BLaER1 (cell line): ENCODE data around the gene SUPT4H1.

Experiments used
- H3K27ac ChIP-seq: shearing (Covaris generic); formaldehyde crosslinking; 2 replicates; pipeline ENCODE4 v1.8.1; 2022
- H3K27me3 ChIP-seq: shearing (Covaris generic); formaldehyde crosslinking; 2 replicates; pipeline ENCODE4 v1.8.1; 2022
- H3K36me3 ChIP-seq: shearing (Covaris generic); formaldehyde crosslinking; 2 replicates; pipeline ENCODE4 v1.8.1; 2022
- H3K4me1 ChIP-seq: shearing (Covaris generic); formaldehyde crosslinking; 2 replicates; pipeline ENCODE4 v1.8.1; 2022
- H3K4me2 ChIP-seq: shearing (Covaris generic); formaldehyde crosslinking; 2 replicates; pipeline ENCODE4 v1.8.1; 2022
- H3K4me3 ChIP-seq: shearing (Covaris generic); formaldehyde crosslinking; 2 replicates; pipeline ENCODE4 v1.8.1; 2022
- H3K9ac ChIP-seq: shearing (Covaris generic); formaldehyde crosslinking; 2 replicates; pipeline ENCODE4 v1.8.1; 2022
- H3K9me3 ChIP-seq: shearing (Covaris generic); formaldehyde crosslinking; 2 replicates; pipeline ENCODE4 v1.8.1; 2022
- H4K20me1 ChIP-seq: shearing (Covaris generic); formaldehyde crosslinking; 2 replicates; pipeline ENCODE4 v1.8.1; 2022
- Cebpa-rat ChIP-seq: shearing (Covaris generic); IDR thresholded peaks from 2 replicates; pipeline ENCODE4 v1.8.1; 2022

SUPT4H1 gene

GRCh38 chr17:58330997-58331814 is 20.8 kb downstream of the SUPT4H1 start:
- H4K20me1 ChIP-seq = peaks cover 58% of the 10 kb centered on the region
- peaks cover 51% of the 10 kb centered on the region for H3K4me1 ChIP-seq
- H3K36me3 ChIP-seq = peaks cover 25% of the 10 kb centered on the region
- TF ChIP-seq Cebpa-rat = no peak
- peak overlapping the region; percentile 100 for H3K9ac ChIP-seq
- H3K9me3 ChIP-seq = no peaks in the 10 kb centered on the region; the same call in 1 of the 2 replicates
- H3K4me3 ChIP-seq = peak overlapping the region; percentile 96
- H3K27me3 ChIP-seq = no peaks in the 10 kb centered on the region
- H3K4me2 ChIP-seq = peak overlapping the region; percentile 100
- H3K27ac ChIP-seq = peak overlapping the region; percentile 100

- peak overlapping the region; percentile 100 for H3K4me2 ChIP-seq
Observed at GRCh38 chr17:58330538-58330996, 21.4 kb downstream of the SUPT4H1 start.

GRCh38 chr17:58329810-58330537 is 22.0 kb downstream of the SUPT4H1 start:
- no peaks in the 10 kb centered on the region for H3K27me3 ChIP-seq
- H3K36me3 ChIP-seq = peaks cover 25% of the 10 kb centered on the region
- peak overlapping the region; percentile 100 for H3K4me2 ChIP-seq
- peaks cover 70% of the 10 kb centered on the region for H4K20me1 ChIP-seq
- peak overlapping the region; percentile 100 for H3K27ac ChIP-seq
- peak overlapping the region; percentile 96 for H3K4me3 ChIP-seq
- no peak for TF ChIP-seq Cebpa-rat
- H3K4me1 ChIP-seq = peaks cover 51% of the 10 kb centered on the region
- H3K9ac ChIP-seq = peak overlapping the region; percentile 100
- no peaks in the 10 kb centered on the region; the same call in 1 of the 2 replicates for H3K9me3 ChIP-seq

More at GRCh38 chr17:58330538-58330996, 21.4 kb downstream of the SUPT4H1 start:
- peak overlapping the region; percentile 100 for H3K27ac ChIP-seq
- H3K4me1 ChIP-seq = peaks cover 51% of the 10 kb centered on the region
- H3K4me3 ChIP-seq = peak overlapping the region; percentile 96
- TF ChIP-seq Cebpa-rat = no peak
- peaks cover 25% of the 10 kb centered on the region for H3K36me3 ChIP-seq
- H3K27me3 ChIP-seq = no peaks in the 10 kb centered on the region
- H3K9me3 ChIP-seq = no peaks in the 10 kb centered on the region; the same call in 1 of the 2 replicates
- H3K9ac ChIP-seq = peak overlapping the region; percentile 100
- H4K20me1 ChIP-seq = peaks cover 64% of the 10 kb centered on the region

DNA sequence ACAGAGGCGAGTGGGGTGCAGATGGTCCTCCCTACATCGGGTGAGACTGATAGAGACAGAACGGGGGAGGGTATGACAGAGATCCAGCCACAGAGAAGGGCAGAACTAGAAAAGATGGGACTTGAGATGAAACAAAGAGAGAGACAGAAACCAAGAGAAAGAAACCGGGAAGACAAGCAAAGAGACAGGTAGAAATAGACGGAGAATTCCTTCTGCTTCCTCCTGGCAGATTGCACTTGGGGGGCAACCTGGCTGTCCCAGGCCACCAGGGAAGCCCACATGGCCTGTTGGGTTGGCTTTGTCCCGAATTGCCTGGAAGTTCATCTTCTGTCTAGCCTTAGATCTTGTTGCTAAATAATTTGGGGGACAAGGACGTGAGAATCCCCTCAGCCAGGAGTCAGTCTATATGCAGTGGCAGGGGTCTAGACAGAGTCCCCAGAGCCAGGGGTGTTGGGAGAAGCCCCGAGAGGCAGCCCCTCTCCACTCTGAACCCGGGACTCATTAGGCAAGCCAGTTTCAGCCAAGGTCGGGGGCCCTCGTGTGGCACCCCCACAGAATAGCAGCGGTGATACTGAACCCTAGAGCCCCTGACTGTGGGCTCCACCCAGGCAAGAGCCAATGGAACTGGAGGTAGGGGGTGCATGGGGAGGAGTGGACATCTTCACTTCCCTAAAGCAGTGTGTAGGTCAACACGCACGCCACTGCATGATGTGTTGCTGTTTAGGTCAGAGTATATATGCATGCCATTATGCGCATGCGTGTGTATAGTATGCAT is 22.8 kb downstream of the SUPT4H1 start:
- Histone ChIP-seq H3K27me3 (peaks cover 5% of the 10 kb centered on the region; the same call in 1 of the 2 replicates), H3K4me3 (peak overlapping the region; percentile 96), H3K4me1 (peaks cover 51% of the 10 kb centered on the region), H3K9ac (peak overlapping the region; percentile 100), H3K36me3 (peaks cover 25% of the 10 kb centered on the region), H3K9me3 (no peaks in the 10 kb centered on the region; the same call in 1 of the 2 replicates), H4K20me1 (peaks cover 76% of the 10 kb centered on the region), H3K27ac (peak overlapping the region; percentile 100), H3K4me2 (peak overlapping the region; percentile 100)
- TF ChIP-seq Cebpa-rat = no peak

DNA sequence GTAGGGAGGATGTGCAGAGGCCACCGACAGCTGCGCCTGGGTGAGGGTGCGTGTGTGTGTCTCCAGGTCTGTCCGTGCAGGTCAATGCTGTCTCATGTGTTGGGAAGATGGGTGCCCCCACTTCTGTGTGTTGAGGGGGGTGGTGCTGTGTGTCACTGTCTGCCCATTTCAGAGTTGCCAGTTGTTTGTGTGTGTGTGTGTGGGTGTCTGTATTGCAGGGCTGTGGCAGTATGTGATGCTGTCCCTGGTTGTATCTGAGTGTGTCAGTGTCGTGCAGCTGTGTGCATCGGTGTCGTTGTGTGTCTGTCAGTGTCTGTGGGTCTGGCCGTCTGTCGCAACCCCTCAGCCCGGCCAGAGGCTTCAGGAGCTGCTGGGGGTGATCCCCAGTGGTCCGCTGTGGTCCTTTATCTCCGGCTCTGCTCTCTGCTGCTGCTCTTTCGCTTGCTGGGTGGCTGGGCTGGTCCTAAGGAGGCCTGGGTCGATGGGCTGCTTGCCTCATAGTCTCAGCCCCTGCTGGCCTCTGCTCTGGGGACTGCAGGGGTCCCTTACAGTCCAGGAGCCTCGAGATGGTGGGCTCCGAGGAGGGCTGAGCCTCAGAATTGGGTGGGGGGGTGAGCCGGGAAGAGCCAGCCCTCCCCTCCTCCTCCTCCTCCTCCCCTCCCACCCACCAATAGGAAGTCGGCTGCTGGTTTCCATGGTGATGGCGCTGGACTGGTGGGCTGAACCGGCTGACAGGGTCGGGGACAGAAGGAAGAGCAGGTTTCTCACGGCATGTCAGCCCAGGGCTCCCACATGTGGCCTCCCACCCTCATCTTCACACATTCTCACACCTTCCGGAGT is 23.6 kb downstream of the SUPT4H1 start, which contains the start of gene TSPOAP1:
Gene TSPOAP1 (minus strand): TSS at position 601 of the 840 bp plus-strand sequence. CDS start 875 bp downstream, outside the sequence.
- Histone ChIP-seq H3K4me1 (peaks cover 51% of the 10 kb centered on the region), H4K20me1 (peaks cover 81% of the 10 kb centered on the region), H3K27me3 (peaks cover 9% of the 10 kb centered on the region; the same call in 1 of the 2 replicates), H3K9ac (peak within 1 kb of the TSS; percentile 100), H3K9me3 (no peaks in the 10 kb centered on the region; the same call in 1 of the 2 replicates), H3K4me2 (peak within 1 kb of the TSS; percentile 100), H3K4me3 (peak within 1 kb of the TSS; percentile 96), H3K36me3 (peaks cover 25% of the 10 kb centered on the region), H3K27ac (peak within 1 kb of the TSS; percentile 100)
- peak; percentile 74; the same call in 1 of the 2 replicates for TF ChIP-seq Cebpa-rat

DNA sequence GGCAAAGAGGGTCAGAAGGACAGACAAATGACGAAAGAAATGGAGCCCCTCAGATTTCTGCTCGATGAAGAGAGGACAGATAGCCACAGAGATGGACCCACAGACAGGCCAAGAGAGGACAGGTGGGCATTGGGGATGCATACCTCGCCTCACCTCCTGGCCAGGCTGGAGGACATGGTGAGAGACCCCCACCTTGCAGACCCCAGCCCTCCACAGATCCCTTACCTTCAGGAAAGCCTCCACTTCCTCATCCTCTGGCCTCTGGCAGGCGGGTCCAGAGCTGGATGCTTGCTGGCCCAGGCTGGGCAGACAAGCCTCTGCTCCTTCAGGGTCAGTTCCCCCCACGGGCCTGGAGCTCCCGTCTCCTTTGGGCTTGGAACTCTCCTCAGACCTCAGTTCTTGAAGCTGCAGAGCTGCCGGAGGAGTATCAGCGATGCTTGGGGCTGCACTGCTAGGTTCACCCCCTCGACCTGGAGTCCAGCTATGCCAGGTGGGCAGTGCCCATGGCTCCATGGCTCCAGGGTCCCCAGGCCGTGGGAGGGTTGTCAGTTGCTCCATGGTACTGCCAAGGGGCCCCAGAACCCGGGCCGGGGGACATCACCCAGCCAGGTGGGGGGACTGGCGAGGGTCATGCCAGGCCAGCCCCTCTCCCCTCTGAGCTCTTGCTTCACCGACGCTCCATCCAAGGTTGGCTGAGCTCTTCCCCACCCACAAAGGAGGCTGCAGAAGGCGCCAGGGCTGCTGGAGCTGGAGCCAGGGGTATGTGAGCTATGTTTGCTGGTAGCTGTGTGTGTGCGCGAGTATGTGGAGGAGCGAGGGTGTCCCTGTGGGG is 24.4 kb downstream of the SUPT4H1 start:
- Histone ChIP-seq H3K27me3 (peaks cover 9% of the 10 kb centered on the region; the same call in 1 of the 2 replicates), H3K36me3 (peaks cover 33% of the 10 kb centered on the region), H3K27ac (peak overlapping the region; percentile 100), H4K20me1 (peaks cover 81% of the 10 kb centered on the region), H3K4me2 (peak overlapping the region; percentile 100), H3K9me3 (no peaks in the 10 kb centered on the region; the same call in 1 of the 2 replicates), H3K4me3 (peak overlapping the region; percentile 96), H3K9ac (peak overlapping the region; percentile 100), H3K4me1 (peaks cover 60% of the 10 kb centered on the region)
- peak; percentile 13; the same call in 1 of the 2 replicates for TF ChIP-seq Cebpa-rat

GRCh38 chr17:58326609-58327362 is 25.2 kb downstream of the SUPT4H1 start:
- no peaks in the 10 kb centered on the region; the same call in 1 of the 2 replicates for H3K9me3 ChIP-seq
- H3K4me2 ChIP-seq = peak overlapping the region; percentile 100
- H3K4me1 ChIP-seq = peaks cover 64% of the 10 kb centered on the region
- H3K27me3 ChIP-seq = peaks cover 9% of the 10 kb centered on the region; the same call in 1 of the 2 replicates
- peak overlapping the region; percentile 100 for H3K9ac ChIP-seq
- H3K4me3 ChIP-seq = peak overlapping the region; percentile 96
- H4K20me1 ChIP-seq = peaks cover 76% of the 10 kb centered on the region
- peaks cover 37% of the 10 kb centered on the region for H3K36me3 ChIP-seq
- peak overlapping the region; percentile 100 for H3K27ac ChIP-seq
- TF ChIP-seq Cebpa-rat = no peak
